ENCODE results near the gene PLXNB1. TPM values are rescaled to one million over a fixed set of nuclear protein-coding genes. Genes with fewer than 3 reads are reported as not detected.

PLXNB1 gene
- total and polyA plus RNA-seq, 2 experiments from 2014 or later: 49.0 to 144 TPM

- H3K36me3 ChIP-seq (ENCODE audit: insufficient read depth): peaks cover 12% of the 10 kb centered on the region
- H2AFZ ChIP-seq: no peak overlapping the region
- no peak for DNase-seq (ENCODE audit: low spot score)
- peaks cover 23% of the 10 kb centered on the region for H3K4me1 Mint-ChIP-seq
- no peaks in the 10 kb centered on the region for H3K9me3 Mint-ChIP-seq
- H3F3A ChIP-seq (replicated peaks; ENCODE audit: low read depth): peaks cover 39% of the 10 kb centered on the region
- no peak for ATAC-seq
- peaks cover 42% of the 10 kb centered on the region for H3K36me3 Mint-ChIP-seq (ENCODE audit: low read depth)
- H4K20me1 ChIP-seq (replicated peaks; ENCODE audit: insufficient read depth): peaks cover 2% of the 10 kb centered on the region
- no peaks in the 10 kb centered on the region for H3K9me2 ChIP-seq (ENCODE audit: insufficient read depth)
- H3K27ac Mint-ChIP-seq: no peak overlapping the region
- H3K4me2 ChIP-seq: no peak overlapping the region
- H3K27me3 Mint-ChIP-seq (ENCODE audit: insufficient read depth, low read depth, poor library complexity): peaks cover 6% of the 10 kb centered on the region
- H3K27ac ChIP-seq (ENCODE audit: low read depth): no peak overlapping the region
- no peaks in the 10 kb centered on the region for H3K27me3 ChIP-seq (ENCODE audit: insufficient read depth)
- H3K4me1 ChIP-seq (ENCODE audit: insufficient read depth): peaks cover 10% of the 10 kb centered on the region; the same call in 1 of the 2 replicates
- no peak overlapping the region for H3K4me3 ChIP-seq
- H3K4me3 Mint-ChIP-seq: no peak overlapping the region
- TF ChIP-seq POLR2AphosphoS5 (IDR thresholded peaks at IDR 0.05; ENCODE audit: low read depth) (no peak), ZNF114 (CRISPR knock-in tag; IDR thresholded peaks at IDR 0.05) (no peak), STAT1 (IDR thresholded peaks at IDR 0.05; ENCODE audit: unreplicated experiment) (no peak), CREB1 (CRISPR knock-in tag; IDR thresholded peaks at IDR 0.05; ENCODE audit: low read depth) (no peak), ZNF462 (CRISPR knock-in tag; IDR thresholded peaks at IDR 0.05) (no peak), EZH2 (IDR thresholded peaks at IDR 0.05; ENCODE audit: low read depth, unreplicated experiment) (no peak), ETS1 (IDR thresholded peaks at IDR 0.05) (no peak), ZNF331 (CRISPR knock-in tag; IDR thresholded peaks at IDR 0.05; ENCODE audit: low read depth) (no peak), NANOG (IDR thresholded peaks at IDR 0.05; ENCODE audit: borderline replicate concordance) (no peak), EZH2phosphoT487 (IDR thresholded peaks at IDR 0.05; ENCODE audit: unreplicated experiment) (no peak), REST (IDR thresholded peaks at IDR 0.05; ENCODE audit: unreplicated experiment) (no peak), CTCF (conservative IDR thresholded peaks at IDR 0.05; ENCODE audit: low read depth in 2 of 2) (no peak), JUNB (IDR thresholded peaks at IDR 0.05; ENCODE audit: unreplicated experiment) (no peak)
- H3K79me2 ChIP-seq (replicated peaks; ENCODE audit: insufficient read depth): peaks cover 45% of the 10 kb centered on the region
Measured at GRCh38 chr3:48436477-48436787, 6.5 kb upstream of the PLXNB1 start.

Data from GM23338 (cell line).